DMS 273 (cell line): Measurements from ENCODE around the gene IER2.
"Not testable (repeated sequence)": the region's sequence is repeated elsewhere in the genome, so short reads cannot be mapped to it uniquely, and the experiment has no call there.

ENCODE experiments used
- DNase-seq: peaks from one replicate; lab custom pipeline; 2025; ENCODE audit not compliant: unreplicated experiment; lab: John Stamatoyannopoulos, UW

The IER2 gene

DNA sequence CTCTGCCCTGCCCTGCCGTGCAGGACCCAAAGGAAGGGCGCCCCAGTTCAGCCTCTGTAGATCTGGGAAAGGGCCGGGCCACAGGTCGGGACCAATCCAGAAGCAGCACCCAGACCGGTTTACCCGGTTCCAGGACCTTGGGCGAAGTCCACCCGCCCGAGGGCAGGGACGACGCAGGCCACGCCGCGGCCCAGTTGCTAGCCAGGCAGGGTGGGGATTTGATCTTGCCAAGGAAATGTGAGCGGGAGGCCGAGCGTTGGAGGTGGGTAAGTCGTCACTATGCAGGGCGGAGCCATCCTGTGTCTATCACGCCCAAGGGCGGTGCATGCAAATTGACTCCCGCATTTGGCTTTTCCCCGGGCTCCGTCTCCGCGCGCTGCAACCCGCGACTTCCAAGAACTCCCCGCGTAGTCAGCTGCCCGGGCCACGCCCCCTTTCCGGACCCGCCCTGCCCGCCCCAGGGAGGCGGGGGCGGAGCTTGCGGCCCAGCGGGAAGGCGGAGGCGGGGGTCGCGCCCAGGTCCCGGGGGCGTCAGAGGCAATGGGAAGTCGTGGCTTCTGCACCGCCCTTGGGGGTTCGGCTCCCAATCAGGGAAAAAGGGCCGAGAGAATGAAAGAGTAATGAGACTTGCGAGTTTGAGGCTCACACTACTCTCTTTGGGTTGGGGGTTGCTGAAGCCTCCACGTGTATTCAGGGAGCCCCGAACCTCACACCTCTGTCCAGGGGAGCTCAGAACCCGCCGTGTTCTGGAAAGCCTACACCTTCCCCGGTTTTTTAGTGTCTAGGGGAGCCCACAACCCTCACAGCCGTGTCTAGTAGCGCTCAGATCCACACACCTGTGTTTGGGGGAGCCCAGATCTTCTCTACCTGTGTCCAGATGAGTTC, 12.8 kb downstream of the IER2 start:
- peak; percentile 98 for DNase-seq

DNA sequence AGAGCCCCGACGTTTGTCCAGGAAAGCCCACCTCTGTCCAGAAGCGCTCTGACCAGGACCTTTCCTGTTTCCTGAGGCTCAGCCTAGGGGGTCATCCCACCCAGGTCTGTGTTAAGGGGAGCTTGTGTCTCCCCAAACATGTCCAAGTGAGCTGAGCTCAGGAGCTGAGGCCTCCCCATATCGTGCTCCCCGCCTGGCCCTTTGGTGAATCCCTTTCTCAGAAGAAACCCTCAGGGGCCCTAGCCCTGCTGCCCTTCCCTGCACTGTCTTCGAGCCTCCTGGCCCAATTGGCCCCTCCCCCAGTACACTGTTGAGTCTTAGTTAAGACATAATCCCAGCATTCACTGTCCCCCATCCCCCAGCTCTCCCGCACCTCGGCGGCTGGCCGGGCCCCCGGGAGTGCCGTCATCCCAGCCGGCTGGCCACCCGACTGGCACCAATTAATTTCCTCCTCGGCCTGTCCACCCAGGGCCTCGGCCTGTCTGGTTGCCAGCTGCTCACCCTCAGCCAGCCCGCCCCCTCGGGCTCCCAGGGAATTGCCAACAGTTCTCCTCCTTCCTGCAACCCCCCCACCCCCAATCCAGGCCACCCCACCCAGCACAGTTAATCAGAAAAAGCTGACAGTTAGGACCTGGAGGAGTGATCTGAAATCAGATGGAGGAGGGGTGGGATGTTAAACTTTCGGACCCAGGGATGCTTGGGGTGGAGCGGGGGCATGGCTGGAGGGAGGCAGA, 13.6 kb downstream of the IER2 start:
- peak; percentile 79 for DNase-seq

DNA sequence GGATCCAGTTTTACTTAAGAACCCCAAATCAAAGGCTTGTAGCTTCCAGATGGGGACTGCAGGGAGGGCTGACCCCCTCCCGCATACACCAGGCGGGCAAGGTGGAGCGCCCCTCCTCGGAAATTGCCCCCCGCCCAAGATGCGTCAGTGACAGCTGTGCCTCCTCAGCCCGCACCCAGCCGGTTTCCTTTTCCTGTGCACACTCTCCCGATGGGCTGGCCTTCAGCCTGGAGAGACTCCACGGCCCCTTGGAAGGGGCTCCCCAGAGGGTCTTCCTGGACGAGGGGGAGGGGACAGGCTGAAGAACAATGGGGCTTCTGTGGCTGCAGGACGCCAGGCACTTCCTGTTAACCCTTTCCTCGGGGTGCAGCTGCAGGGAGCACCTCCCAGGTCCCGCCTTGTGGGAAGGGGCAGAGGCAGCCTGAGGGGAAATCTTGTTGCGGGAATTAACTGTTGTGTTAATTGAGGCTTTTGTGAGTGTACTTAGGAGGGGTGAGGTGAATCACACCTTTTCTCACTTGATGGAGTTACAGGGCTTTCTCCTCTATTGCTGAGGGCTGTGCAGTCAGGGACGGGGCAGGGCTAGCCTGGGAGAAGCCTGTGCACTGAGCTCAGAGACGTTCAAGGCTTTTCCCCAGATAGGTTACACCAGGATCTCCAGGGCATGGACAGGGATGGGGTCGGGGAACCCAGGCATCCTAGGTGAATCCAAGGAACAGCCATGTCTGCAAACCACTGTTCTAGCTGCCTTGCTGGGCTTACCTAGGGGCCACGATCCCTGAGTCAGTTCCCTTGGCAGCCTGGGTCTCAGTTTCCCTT, 14.3 kb downstream of the IER2 start:
- peak; percentile 73 for DNase-seq

DNA sequence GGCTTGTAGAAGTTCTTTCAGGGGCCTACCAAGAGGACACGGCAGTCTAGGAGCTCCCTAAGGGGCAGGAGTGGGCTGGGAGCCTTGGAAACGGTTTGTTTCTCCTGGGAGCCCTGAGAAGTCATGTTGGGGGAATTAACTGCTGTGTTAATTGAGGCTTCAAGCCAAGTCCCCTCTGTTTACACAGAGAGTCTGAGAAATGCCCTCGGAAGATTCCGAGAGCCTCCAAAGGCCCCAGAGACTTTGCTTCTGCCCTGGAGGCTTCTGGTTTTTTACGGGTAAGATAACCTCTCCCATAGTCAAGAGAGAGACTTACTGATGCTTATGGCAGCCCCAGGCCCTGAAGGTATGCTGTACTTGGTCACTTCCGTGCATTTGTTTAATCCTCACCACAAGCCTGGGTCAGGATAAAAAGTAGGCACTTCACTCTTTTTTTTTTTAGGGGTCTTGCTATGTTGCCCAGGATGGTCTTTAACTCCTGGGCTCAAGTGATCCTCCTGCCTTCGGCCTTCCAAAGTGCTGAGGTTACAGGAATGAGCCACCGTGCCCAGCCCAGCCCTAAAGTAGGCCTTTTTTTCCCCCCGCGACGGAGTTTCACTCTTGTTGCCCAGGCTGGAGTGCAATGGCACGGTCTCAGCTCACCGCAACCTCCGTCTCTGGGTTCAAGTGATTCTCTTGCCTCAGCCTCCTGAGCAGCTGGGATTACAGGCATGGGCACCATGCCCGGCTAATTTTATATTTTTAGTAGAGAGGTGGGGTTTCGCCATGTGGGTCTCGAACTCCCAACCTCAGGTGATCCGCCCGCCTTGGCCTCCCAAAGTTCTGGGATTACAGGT, 15.2 kb downstream of the IER2 start:
- no peak for DNase-seq

DNA sequence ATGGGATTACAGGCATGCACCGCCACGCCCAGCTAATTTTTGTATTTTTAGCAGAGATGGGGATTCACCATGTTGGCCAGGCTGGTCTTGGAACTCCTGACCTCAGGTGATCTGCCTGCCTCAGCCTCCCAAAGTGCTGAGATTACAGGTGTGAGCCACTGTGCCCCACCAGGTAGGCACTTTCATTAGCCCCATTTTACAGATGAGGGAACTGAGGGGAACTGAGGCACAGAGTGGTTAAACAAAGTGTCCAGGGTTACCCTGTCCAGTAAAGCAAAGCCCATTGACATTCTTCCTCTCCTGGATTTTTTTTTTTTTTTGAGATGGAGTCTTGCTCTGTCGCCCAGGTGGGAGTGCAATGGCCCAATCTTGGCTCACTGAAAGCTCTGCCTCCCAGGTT, 15.9 kb downstream of the IER2 start:
- DNase-seq: not testable (repeated sequence)

DNA sequence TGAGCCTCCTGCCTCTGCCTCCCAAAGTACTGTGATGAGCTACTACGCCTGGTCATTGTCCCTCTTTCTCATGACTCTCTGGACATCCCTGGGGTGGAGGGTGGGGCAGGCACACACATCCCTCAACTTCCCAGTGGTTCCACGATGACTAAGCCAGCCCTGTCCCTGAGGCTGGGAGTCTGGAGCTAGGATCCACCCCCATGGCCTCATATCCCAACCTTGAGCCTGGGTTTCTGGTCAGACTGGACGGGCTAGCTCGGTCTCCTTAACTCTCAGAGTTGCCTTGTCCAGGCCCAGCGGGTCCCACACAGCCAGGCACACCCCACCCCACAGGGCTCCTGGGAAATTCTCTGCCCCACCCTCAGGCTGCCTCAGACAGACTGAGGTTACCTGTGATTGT, 19.6 kb downstream of the IER2 start:
- DNase-seq: no peak

DNA sequence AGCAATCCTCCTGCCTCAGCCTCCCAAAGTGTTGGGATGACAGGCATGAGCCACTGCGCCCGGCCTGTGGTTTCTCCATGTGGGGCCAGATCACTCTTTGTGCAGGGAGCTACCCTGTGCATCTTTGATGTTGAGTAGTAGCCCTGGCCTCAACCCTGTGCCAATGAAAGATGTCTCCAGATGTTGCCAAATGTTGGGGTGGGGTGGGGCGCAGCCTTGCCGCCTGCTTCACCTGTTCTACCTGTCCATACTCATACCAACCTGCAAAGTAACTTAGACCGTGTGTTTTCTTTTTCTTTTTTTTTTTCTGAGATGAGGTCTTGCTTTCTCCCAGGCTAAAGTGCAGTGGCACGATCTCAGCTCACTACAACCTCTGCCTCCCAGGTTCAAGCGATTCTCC, 20.9 kb downstream of the IER2 start:
- DNase-seq: no peak

DNA sequence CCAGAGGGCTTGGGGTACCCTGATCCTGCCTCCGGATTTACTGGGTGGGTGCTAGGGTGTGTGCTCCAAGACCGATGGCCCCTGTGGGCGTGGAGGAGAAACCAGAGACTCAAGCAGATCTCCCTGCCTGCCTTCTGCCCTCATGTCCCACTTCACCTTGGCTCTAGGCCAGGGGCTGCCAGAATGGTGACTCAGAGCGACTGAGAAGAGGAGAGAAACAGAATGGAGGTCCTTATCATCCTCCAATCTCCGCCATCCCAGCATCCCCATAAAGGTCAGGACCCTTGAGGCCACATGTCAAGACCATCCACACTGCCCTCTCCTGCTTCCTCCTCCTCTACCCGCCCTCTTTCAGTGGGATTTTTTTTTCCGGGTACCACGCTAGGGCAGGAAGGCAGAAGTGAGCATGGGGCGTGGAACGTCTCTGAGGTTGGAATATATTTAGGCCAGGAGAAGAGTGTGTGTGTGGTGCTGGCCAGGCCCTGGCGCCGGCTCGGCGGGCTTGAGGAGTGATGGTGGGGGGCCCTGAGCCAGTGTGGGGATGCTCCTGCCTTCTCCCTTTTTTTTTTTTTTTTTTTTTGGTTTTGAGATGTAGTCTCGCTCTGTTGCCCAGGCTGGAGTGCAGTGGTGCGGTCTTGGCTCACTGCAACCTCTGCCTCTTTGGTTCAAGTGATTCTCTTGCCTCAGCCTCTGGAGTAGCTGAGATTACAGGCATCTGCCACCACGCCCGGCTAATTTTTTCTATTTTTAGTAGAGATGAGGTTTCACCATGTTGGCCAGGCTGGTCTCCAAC, 22.3 kb downstream of the IER2 start:
- peak; percentile 90 for DNase-seq

DNA sequence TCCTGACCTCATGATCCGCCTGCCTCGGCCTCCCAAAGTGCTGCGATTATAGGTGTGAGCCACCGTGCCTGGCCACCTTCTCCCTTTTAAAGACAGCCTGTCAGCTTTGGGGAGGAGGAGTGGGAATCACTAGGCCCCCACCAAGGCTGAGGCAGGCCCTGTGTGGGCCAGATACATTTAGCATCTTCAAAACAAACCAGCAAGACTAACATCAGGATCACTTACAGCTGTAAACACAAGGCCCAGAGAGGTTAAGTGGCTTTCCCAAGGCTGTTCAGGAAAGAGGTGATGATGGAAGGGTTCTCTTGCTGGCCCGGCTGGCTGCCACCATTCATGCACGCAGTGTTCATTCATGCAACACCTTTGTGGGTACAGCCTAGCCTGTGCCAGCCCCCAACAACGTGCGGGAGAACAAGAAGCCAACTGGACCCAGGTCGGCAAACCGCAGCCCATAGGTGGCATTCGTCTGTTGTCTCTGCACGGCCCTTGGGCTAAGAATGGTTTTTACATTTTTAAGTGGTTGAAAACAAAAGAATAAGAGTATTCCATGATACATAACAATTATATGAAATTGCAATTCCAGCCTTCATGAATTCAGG, 23.0 kb downstream of the IER2 start:
- no peak for DNase-seq

DNA sequence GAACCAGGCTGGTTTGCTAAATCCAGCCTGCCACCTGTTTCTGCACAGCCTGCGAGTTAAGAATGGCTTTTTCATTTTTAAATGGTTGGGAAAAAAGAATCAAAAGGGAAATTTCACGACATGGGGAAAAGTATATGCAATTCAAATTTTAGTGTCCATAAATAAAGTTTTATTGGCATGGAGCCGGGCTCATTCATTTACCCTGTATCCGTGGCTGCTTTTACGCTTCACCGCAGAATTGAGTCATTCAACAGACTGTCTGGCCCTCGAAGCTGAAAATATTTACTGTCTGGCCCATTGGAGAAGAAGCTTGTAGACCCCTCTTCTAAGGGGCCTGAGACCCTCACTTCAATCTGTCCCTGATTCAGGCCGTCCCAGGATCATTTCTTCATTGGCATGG, 26.1 kb downstream of the IER2 start:
- peak; percentile 59 for DNase-seq

DNA sequence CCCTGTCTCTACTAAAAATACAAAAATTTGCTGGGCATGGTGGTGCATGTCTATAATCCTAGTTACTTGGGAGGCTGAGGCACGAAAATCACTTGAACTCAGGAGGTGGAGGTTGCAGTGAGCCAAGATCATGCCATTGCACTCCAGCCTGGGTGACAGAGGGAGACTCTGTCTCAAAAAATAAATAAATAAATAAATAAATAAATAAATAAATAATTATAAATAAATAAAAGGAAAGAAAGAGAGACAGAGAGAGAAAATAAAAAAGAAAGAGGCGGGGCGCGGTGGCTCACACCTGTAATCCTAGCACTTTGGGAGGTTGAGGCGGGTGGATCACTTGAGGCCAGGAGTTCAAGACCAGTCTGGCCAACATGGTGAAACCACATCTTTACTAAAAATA, 27.4 kb downstream of the IER2 start:
- not testable (repeated sequence) for DNase-seq

DNA sequence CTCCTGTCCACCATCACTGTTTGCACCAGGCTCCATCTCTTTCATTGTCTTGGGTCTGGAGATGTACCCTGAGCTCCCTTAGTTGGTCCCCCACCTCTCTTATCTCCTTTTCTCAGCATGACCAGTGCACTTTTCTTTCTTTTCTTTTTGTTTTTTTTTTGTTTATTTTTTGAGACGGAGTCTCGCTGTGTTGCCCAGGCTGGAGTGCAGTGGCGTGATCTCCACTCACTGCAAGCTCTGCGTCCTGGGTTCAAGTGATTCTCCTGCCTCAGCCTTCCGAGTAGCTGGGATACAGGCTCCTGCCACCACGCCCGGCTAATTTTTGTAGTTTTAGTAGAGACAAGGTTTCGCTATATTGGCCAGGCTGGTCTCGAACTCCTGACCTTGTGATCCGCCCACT, 28.1 kb downstream of the IER2 start:
- DNase-seq: not testable (repeated sequence)

DNA sequence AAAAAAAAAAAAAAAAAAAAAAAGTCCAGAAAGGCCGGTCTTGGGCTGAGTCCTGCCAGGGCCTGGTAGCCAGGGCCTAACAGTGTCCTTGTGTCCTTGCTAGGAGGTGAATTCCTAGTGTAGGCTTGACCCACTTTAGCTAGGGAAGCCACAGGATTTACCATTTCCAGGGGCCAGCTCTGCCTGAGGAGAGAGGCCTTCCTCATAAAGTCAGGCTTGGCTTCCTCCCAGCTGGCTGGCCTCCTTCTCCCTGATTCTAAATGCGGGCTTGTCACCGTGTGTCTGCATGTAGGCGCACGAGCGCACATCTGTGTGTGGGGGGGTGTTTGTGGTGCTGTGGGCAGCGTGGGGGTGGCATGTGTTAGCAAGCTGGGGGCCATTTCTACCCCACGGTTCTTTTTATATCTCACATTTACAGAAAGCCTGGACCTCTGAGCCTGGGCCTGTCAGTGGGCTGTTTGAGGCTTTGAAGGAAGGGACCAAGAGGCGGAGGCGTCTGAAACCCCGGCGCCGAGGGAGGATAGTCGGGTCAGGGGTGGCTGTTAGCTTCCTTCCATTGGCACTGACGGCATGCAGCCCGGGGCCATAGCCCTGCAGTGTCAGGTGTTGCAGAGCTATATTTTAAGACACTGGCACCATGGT, 31.7 kb downstream of the IER2 start:
- DNase-seq: peak; percentile 90

DNA sequence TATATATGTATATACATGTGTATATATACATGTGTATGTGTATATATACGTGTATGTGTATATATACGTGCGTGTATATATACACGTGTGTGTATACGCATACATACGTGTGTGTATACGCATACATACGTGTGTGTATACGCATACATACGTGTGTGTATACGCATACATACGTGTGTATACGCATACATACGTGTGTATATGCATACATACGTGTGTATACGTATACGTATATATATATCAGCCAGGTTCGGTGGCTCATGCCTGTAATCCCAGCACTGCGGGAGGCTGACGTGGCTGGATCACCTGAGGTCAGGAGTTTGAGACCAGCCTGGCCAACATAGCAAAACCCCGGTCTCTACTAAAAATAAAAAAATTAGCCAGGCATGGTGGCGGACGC, 34.7 kb downstream of the IER2 start:
- not testable (repeated sequence) for DNase-seq

DNA sequence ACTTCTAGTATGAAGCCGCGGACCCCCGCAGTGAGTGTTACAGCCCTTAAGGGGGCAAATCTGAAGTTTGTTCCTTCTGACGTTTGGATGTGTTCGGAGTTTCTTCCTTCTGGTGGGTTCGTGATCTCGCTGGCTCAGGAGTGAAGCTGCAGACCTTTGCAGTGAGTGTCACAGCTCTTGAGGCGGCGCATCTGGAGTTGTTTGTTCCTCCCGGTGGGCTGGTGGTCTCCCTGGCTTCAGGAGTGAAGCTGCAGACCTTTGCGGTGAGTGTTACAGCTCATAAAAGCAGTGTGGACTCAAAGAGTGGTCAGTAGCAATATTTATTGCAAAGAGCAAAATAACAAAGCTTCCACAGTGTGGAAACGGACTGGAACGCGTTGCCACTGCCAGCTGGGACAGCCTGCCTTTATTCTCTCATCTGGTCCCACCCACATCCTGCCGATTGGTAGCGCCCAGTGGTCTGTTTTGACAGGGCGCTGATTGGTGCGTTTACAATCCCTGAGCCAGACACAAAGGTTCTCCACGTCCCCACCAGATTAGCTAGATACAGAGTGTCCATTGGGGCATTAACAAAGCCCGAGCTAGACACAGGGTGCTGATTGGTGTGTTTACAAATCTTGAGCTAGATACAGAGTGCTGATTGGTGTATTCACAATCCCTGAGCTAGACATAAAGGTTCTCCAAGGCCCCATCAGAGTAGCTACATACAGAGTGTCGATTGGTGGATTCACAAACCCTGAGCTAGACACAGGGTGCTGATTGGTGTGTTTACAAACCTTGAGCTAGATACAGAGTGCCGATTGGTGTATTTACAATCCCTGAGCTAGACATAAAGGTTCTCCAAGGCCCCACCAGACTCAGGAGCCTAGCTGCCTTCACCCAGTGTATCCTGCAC, 35.8 kb downstream of the IER2 start:
- DNase-seq: not testable (repeated sequence)

DNA sequence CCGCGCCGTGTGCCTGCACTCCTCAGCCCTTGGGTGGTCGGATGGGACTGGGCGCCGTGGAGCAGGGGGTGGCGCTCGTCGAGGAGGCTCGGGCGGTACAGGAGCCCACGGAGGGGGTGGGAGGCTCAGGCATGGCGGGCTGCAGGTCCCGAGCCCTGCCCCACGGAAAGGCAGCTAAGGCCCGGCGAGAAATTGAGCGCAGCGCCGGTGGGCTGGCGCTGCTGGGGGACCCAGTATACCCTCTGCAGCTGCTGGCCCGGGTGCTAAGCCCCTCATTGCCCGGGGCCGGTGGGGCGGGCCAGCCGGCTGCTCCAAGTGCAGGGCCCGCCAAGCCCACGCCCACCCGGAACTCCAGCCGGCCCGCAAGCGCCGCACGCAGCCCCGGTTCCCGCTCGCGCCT, 36.5 kb downstream of the IER2 start:
- not testable (repeated sequence) for DNase-seq

DNA sequence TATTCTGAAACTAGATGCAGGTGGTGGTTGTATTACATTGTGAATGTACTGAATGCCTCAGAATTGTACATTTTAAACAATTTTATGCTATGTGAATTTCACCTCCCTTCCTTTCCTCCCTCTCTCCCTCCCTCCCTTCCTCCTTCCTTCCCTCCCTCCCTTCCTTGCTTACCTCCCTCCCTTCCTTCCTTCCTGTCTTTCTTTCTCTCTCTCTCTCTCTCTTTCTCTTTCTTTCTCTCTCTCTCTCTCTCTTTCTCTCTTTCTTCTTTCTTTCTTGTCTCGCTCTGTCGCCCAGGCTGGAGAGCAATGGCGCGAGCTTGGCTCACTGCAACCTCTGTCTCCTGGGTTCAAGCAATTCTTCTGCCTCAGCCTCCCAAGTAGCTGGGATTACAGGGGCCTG, 37.2 kb downstream of the IER2 start:
- DNase-seq: no peak

DNA sequence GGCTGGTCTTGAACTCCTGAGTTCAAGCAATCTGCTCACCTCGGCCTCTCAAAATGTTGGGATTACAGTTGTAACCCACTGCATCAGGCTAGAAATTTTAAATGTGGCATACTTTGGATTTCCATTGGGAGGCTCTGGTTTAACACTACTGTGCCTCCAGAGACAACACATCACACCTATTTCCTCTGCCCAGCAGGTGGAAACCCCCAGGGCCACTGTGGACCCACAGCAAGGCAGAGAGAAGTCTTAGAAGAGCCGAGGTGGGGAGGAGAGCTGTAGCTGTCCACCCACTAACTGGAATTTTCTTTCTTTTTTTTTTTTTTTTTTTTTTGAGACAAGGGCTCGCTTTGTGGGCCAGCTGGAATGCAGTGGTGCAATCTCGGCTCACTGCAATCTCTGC, 39.4 kb downstream of the IER2 start:
- DNase-seq: no peak
